SK-MEL-5 (cell line): ENCODE results near the gene MYH7. TPM values are rescaled to one million over a fixed set of nuclear protein-coding genes. Genes with fewer than 3 reads are reported as not detected.
"Not testable (repeated sequence)": the region's sequence is repeated elsewhere in the genome, so short reads cannot be mapped to it uniquely, and the experiment has no call there.

Experiments used
- DNase-seq: peaks from one replicate; pipeline ENCODE4 v3.0.0-alpha.2; 2016; ENCODE audit warnings: low read depth, low spot score
- in situ Hi-C: cut with HindIII; loops from 2 replicates; pipeline ENCODE4 v1.10.0; 2016; ENCODE audit warnings: low sequenced_read_pairs, high pct_unique_total_duplicates, low pct_unique_long_range_greater_than_20kb
- total RNA-seq: library from RNA; depleted of rRNA; stranded (reverse); fragments of >200 nt; shearing (Covaris generic); gene quantifications from 2 replicates; pipeline ENCODE4 v1.2.3, GENCODE V29; 2014

The MYH7 gene
- total RNA-seq, 1 experiment from 2014 or later: 0.05 TPM

DNA sequence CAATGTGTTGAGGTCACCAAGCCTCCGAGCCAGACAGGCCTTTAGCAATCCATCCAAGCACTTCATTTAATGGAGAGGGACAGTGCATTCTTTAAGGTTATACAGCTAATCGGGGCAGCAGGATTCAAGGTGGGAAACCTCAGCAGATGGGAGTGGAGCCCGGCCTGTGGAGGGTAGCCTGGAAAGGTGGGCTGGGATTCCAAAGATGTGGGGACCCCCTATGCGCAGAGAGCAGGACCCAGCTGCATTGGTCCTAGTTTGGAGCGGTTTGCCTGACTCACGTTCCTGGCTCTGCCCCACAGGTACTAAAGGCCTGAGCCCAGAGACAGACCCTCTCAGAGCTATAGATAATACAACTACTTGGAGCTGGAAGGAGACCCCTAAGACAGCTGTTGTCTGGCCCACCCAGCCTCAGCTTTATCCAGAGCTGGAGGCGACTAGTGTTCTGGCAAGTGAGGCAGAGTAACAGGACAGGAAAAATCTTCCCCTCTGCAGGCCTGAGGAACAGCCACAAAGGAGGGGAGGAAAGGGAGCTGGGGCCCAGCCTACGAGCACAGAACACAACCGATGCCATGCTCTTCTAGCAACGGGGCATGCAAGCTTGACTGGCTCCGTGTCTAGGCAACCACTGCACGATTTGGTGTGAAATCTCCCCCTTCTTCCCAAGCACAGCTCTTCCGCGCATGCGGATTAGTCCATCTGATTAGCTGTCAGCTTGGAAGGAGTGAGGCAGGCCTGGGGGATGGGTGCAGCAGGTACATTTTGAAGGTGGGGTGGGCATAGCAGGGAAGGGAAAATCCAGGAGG lies 1.1 kb upstream of the MYH7 start:
- in situ Hi-C loops: no loop called here
- no peak for DNase-seq

DNA sequence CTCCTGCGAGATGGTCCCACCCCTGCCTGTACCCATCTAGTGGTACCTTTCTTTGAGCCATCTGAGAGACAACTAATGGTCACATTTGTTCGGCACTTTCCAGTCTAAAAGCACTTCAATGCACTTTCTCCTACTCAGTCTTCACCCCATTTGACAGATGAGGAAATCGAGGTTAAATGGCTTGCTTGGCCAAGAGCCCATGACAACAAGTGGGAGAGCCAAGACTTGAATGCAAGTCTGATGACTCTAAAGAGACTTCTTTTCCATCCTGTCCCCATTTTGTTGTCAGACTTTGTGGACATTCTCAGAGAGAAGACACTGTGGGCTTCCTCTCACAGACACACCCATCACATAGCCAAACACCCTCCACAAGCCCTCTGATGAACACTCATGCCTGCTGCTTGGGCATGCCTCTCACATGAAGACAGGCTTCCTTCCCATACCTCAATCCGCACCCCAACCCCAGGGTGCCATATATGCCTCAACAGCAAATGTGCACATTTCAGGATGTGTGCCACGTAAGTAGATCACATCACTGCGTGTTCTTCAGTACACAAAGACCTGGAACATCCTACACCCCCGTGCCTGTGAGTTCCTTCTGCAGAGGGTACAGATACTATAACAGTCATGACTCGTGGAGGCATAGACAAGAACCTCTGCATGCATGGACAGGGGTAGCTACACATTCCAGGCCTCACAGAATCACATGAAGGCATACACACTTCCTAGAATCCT lies 805 bp downstream of the MYH7 start:
- DNase-seq: no peak
- in situ Hi-C loops: no loop called here

DNA sequence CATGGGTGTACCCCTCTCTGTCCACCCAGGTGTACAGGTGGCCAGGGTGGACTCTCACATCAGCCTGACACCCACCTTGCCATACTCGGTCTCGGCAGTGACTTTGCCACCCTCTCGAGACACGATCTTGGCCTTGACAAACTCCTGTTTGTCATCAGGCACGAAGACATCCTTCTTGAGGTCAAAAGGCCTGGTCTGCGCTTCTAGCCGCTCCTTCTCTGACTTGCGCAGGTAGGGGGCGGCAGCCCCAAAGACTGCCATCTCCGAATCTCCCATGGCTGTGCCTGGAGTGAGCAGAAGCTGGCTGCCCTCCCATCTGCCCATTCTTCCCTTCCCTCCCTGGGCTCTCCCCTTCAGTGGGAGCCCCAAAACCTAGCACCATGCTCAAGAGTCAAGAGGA lies 2.0 kb downstream of the MYH7 start:
- in situ Hi-C loops: no loop called here

DNA sequence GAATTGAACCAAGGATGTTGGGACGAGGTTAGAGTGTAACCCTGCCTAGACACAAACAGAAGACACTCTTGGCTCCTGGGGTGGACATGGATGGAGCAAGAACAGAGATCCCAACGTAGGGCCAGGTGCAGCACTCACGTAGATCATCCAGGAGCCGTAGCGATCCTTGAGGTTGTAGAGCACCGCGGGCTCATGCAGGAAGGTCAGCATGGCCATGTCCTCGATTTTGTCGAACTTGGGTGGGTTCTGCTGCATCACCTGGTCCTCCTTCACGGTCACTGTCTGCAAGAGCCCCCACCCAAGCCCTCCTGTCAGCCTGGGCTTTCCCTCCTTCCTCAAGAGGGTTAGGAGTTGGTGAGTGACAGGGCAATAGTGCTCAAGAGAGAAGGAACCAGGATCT lies 2.5 kb downstream of the MYH7 start:
- in situ Hi-C loops: no loop called here
- DNase-seq: no peak

More for the DNA sequence above, 2.0 kb downstream of the MYH7 start:
- DNase-seq: no peak

DNA sequence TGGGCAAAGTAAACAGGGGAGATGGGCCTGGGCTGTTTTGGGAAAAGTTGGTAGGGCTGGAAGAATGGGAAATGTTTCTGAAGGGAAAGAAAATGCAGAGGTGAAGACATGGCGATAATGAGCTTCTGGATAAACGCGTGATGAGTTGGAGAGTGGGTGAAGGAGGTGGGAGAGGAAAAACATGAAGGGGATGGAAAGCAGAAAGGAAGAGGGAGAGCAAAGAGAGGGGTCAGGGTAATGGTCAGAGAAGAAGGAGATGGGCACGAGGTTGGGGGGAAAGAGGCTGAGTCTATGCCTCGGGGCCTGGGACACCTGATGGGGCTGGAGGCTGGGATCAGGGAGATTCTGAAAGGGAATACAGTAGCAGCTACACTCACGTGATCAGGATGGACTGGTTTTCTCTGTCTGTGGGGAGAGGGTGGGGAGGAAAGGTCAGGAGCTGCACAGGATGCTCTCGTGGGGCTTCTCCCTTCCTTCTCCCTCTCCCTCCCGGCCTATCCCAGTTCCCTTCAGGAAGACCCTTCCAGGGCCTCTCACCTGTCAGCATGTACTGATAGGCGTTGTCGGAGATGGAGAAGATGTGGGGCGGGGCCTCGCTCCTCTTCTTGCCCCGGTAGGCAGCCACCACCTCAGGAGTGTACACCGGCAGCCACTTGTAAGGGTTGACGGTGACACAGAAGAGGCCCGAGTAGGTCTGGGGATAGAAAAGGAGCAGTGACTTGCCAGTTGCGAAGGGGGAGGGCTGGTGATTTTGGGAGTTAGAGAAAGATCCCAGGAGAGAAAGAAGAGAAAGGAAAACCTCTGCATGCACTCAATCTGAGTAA lies 3.1 kb downstream of the MYH7 start:
- in situ Hi-C loops: no loop called here
- no peak for DNase-seq

DNA sequence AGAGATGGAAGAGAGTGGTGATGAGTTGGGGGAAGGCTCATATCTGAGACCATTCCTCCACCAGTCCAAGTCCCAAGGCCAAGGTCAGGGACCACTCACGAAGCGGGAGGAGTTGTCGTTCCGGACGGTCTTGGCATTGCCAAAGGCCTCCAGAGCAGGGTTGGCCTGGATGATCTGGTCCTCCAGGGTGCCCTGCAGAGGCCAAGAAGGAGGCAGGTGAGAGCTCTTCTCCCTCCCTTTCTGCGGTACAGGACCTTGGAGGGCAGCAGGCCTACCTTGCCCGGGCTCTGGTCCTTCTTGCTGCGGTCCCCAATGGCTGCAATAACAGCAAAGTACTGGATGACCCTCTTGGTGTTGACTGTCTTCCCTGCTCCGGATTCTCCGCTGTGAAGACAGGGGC lies 4.0 kb downstream of the MYH7 start:
- in situ Hi-C loops: no loop called here
- DNase-seq: no peak

DNA sequence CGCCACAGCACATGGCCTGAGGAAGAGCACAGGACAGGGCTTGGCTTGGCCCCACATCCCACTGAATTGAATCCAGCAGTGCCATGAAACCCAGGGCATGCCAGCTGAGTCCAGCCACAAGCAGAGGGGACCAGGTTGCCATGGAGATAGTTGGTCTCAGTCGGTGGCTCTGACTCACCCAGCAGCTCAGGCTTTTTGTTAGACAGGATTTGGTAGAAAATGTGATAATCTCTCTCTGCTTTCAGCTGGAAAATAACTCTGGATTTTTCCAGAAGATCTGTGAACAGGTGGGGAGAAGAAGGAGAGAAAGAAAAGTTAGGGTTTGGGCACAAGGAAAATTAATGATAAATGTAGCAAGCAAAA lies 4.8 kb downstream of the MYH7 start:
- no peak for DNase-seq
- in situ Hi-C loops: no loop called here

DNA sequence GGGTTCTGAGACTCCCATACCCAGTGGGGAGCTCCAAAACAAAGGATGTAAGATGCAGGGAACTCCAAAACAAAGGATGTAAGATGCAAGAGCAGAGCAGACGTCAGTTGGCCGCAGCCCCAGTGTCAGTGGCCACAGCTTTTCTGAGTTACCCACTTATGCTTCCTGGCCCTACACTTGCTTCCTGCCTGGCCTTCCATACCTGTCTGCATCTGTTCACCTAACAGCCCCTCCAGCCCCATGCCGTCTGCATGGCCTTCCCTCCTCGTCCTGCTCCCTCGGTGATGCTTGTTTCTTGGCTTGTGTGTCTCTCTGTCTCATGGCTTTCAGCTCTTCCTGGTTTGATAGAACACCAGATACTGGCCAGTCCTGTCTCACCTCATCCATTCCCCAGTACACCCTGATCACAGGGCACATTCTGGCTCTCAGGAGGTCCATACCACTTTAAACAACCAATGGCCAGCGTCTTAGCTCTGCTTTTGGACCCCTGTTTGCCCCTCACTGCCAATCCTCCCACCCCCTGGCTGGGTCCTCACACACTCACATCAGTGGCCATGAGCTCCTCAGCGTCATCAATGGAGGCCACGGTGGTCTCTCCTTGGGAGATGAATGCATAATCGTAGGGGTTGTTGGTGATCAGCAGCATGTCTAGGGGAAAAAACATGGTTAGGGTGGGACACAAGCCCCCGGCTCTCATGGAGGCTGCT lies 5.3 kb downstream of the MYH7 start:
- no peak for DNase-seq
- in situ Hi-C loops: no loop called here

DNA sequence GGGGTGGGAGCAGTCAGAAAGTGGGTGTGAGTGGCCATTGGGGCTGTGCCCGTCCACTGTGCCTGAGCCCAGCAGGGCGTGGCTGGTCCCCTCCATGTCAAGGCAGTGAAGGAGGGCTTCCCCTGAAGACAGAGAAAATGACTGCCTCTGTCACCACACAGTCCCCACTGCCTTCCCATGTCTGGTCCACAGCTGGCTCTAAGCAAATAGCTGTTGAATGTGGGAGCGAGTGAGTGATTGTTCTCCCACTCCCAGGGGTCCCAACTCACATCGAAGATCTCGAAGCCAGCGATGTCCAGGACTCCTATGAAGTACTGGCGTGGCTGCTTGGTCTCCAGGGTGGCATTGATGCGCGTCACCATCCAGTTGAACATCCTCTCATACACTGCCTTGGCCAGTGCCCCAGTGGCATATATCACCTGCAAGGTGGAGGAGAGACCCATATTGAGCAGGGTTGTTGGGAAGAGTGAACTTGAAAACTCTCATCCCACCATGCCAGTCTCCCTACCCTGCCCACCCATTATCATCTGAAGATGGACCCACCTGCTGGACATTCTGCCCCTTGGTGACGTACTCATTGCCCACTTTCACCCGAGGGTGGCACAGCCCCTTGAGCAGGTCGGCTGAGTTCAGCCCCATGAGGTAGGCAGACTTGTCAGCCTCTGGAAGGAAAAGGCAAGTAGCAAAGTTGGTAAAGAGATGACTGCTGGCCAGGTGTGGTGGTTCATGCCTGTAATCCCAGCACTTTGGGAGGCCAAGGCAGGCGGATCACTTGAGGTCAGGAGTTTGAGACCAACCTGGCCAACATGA lies 6.6 kb downstream of the MYH7 start:
- in situ Hi-C loops: no loop called here
- no peak for DNase-seq

DNA sequence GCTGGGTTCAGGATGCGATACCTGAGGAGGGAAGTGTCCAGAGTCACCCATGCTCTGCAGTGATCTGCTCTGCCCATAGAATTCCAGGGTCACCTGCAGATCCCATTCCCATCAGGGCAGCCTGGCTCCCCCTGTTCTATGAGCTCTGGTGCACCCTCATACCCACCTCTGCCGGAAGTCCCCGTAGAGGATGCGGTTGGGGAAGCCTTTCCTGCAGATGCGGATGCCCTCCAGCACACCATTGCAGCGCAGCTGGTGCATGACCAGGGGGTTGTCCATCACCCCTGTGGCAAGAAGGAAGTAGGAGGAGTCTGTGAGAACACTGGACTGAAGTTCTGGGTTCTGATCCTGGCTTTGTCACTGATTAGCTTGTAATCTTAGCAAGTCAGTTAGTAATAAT lies 9.7 kb downstream of the MYH7 start:
- in situ Hi-C loops, DNase-seq: not testable (repeated sequence)

DNA sequence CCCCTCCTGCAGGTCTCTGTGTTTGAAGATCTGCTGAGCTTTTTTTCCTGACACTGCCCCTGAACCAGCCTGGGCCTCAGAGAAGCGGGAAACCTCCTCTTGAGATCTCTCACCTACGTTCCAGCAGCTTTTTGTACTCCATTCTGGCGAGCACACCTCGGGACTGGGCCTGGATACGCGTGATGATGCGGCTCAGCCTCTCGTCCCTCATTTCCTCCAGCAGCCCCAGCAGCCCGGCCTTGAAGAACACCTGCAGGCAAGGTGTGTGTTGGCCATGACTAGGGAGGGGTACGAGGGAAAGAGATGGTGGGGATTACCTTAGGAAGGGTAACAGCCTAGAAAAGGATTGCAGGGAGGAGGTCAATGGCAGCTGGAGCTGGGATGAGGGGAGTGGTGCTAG lies 10.3 kb downstream of the MYH7 start:
- DNase-seq: no peak
- in situ Hi-C loops: no loop called here

DNA sequence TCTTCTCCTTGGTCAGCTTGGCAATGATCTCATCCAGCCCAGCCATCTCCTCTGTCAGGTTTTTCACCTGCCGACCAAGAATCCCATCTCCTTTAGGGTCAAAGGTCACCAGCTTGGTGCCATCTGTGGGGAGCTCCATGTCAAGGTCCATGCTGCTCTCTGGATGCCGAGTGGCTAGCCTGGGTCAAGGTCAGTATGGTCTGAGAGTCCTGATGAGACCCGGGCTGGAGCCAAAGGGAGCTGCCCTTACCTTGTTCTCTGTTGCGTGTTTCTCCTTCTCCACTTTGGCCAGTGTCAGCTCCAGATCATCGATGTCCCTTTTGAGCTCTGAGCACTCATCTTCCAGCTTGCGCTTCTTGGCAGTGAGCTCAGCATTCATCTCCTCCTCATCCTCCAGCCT lies 11.8 kb downstream of the MYH7 start:
- no peak for DNase-seq
- in situ Hi-C loops: no loop called here

DNA sequence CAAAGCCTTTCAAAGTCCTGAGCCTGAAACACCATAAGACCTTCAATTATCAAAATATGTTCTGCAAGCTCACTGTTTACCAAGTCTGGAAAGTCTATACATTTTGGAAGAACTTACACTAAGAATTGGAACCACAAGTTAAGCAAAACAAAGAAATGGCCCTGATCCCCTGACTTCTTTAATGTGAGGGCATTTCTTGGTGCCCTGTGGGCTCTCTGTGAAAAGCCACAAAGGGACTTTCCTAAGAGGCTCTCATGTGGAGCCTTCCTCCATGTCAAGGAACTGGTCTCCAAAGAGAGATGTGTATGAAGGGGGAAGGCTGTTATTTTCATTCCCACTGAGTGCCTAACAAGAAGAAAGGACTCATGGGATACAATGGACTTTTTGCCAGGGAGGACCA lies 13.9 kb downstream of the MYH7 start:
- in situ Hi-C loops: no loop called here
- DNase-seq: no peak

DNA sequence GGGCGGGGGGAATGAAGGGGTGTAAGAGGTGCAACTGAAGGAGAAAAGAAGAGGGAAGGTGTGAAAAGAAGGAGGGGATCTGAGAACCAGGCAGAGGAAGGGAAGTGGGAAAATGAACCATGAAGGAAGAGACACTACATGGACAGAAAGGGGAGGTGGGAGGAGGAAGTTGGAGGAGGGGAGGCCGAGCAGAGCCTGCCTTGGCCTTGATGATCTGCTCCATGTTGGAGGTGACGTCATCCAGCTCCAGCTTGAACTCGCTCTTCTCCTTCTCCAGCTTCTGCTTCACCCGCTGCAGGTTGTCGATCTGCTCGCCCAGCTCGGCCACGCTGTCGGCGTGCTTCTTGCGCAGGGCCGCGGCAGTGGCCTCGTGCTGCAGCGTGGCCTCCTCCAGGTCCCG lies 15.8 kb downstream of the MYH7 start:
- in situ Hi-C loops, DNase-seq: not testable (repeated sequence)

DNA sequence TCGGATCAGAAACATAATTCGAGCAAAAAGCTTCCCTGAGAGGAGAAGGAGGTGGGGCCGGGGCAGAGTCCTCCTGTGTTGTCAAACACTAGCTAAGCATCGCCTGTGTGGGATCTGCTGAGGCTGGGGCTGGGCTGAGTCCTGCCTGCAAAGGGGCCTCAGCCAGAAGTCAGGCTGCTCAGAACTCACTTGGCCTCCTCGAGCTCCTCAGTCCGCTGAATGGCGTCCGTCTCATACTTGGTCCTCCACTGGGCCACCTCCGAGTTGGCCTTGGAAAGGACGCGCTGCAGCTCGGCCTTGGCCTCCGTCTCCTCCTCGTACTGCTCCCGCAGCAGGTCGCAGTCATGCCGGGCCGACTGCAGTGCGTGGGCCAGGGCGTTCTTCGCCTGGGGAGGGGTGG lies 17.4 kb downstream of the MYH7 start:
- in situ Hi-C loops: no loop called here
- DNase-seq: no peak

DNA sequence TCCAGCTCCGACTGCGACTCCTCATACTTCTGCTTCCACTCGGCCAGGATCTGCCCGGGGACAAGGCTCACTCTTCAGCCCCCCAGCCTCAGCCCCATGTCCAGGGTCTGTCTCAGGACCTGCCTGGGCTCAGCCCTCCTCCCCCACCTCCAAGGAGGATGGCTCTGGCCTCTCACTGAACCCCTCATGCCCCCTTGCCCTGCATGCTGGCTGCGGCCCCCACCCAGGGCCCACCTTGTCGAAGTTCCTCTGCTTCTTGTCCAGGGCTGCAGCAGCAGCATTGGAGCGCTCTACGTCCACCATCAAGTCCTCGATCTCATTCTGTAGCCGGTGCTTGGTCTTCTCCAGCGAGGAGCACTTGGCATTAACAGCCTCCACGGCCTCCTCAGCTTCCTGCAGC lies 18.2 kb downstream of the MYH7 start:
- in situ Hi-C loops: not testable (repeated sequence)

DNA sequence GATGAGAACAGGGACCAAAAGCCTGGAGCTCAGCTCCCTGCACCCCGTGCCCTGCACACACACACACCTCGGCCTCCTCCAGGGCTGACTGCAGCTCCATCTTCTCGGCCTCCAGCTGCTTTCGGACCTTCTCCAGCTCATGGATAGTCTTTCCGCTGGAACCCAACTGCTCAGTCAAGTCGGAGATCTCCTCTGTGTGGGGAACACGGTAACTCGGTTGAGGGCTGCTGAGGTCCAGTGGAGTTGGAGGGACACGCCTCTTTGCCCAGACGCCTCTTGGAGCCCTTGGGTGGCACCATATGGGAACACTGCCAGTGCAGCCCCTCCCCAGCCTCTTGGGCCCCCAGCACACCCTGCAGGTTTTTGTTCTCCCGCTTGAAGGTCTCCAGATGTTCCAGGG lies 18.7 kb downstream of the MYH7 start:
- in situ Hi-C loops: no loop called here
- no peak for DNase-seq

More for the DNA sequence above, 18.2 kb downstream of the MYH7 start:
- not testable (repeated sequence) for DNase-seq
